BLaER1 treated with 17β-estradiol and CSF1 and Interleukin-3, amounts not matched to agents 10 nM and 100 nM (cell line): ENCODE data around the gene FAM216A.
A peak's percentile ranks its signal among the peaks of the same experiment; 100 is the strongest.
"Not testable (repeated sequence)": the region's sequence is repeated elsewhere in the genome, so short reads cannot be mapped to it uniquely, and the experiment has no call there.

Experiments used
- H3K27ac ChIP-seq, 11 experiments: shearing (Covaris generic); formaldehyde crosslinking; 2 replicates each; pipeline ENCODE4 v1.8.1; 2022
- H3K27me3 ChIP-seq, 11 experiments: shearing (Covaris generic); formaldehyde crosslinking; 2 replicates each; pipeline ENCODE4 v1.8.1; 2022
- H3K36me3 ChIP-seq, 11 experiments: shearing (Covaris generic); formaldehyde crosslinking; 2 replicates each; pipeline ENCODE4 v1.8.1; 2022
- H3K4me1 ChIP-seq, 10 experiments: shearing (Covaris generic); formaldehyde crosslinking; 2 replicates each; pipeline ENCODE4 v1.8.1; 2022
- H3K4me2 ChIP-seq, 11 experiments: shearing (Covaris generic); formaldehyde crosslinking; 2 replicates each; pipeline ENCODE4 v1.8.1; 2022
- H3K4me3 ChIP-seq, 10 experiments: shearing (Covaris generic); formaldehyde crosslinking; 2 replicates each; pipeline ENCODE4 v1.8.1; 2022
- H3K9ac ChIP-seq, 11 experiments: shearing (Covaris generic); formaldehyde crosslinking; 2 replicates each; pipeline ENCODE4 v1.8.1; 2022
- H3K9me3 ChIP-seq, 11 experiments: shearing (Covaris generic); formaldehyde crosslinking; replicated peaks in 1 of 11; 2 replicates each; pipeline ENCODE4 v1.8.1; 2022
- H4K20me1 ChIP-seq, 11 experiments: shearing (Covaris generic); formaldehyde crosslinking; 2 replicates each; pipeline ENCODE4 v1.8.1; 2022
- Cebpa-rat ChIP-seq, 11 experiments: shearing (Covaris generic); IDR thresholded peaks; 2 replicates each; pipeline ENCODE4 v1.8.1; 2022

The FAM216A gene, protein sequence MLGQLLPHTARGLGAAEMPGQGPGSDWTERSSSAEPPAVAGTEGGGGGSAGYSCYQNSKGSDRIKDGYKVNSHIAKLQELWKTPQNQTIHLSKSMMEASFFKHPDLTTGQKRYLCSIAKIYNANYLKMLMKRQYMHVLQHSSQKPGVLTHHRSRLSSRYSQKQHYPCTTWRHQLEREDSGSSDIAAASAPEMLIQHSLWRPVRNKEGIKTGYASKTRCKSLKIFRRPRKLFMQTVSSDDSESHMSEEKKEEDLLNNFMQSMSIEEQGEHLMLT

DNA sequence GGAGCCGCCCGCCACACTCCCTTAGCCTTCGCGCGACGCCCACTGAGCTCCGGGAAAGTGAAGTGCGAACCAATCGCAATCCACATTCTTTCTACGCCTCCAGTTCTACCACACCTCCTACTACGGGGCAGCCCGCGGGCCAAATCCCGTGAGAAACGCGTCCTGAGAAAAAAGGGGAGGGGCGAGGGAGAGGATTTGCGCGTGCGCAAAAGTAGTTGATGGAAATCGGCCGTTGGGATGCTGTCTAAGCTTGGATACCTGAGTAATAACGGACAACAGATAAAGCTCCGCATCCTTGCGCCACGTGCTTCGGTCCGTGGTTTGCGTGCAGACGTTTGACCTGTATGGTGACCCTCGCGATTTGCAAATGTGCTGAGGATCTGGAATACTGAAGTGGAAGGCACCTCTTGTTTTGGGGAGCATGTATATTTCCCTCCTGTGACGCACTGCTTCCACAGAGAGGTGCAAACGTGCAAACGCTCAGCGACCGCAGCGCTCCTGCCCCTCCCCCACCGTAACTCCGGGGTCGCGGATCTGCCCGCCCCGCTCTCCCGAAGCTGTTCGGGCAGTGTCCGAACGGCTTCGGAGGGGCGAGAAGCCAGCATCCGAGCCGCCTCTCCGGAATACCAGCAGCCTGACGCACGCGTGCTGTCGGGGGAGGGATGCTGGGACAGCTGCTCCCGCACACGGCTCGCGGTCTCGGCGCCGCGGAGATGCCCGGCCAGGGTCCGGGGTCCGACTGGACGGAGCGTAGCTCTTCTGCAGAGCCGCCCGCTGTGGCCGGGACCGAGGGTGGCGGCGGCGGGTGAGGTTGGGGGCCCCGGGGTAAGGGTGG, at the start of gene FAM216A, which contains the start of gene GPN3:
Gene FAM216A (plus strand): TSS at position 632 of the 835 bp plus-strand sequence. CDS start 31 bp downstream, at position 663.
Gene GPN3 (minus strand): TSS at position 44 of the 835 bp plus-strand sequence. CDS start 54 bp downstream, outside the sequence.
- Histone ChIP-seq H3K9ac (peak within 1 kb of the TSS; percentile 89 to 99 (median 97)), H3K4me3 (peak within 1 kb of the TSS; percentile 73 to 90 (median 81)), H4K20me1 (peaks cover 0 to 12% (median 0%) of the 10 kb centered on the region in 11 experiments; a peak in 2 of 22 replicates), H3K27ac (peak within 1 kb of the TSS; percentile 75 to 100 (median 98)), H3K27me3 (no peaks in the 10 kb centered on the region), H3K4me1 (peaks cover 32 to 74% (median 58%) of the 10 kb centered on the region in 10 experiments), H3K4me2 (peak within 1 kb of the TSS; percentile 85 to 95 (median 93)), H3K36me3 (peaks cover 24 to 60% (median 37%) of the 10 kb centered on the region in 11 experiments), H3K9me3 (no peaks in the 10 kb centered on the region)
- TF ChIP-seq Cebpa-rat (IDR thresholded peaks at IDR 0.05), result no peak

DNA sequence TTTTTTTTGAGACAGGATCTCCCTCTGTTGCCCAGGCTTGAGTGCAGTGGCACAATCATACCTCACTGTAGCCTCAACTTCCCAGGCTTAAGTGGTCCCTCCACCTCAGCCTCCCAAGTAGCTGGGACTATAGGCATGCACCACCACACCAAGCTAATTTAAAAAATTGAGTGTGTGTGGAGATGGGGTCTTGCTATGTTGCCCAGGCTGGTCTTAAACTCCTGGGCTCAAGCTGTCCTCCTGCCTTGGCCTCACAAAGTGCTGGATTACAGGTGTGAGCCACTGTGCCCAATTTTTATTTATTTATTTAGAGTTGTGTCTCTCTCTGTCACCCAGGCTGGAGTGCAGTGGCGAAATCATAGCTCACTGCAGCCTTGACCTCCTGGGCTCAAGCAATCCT, 48.0 kb upstream of the FAM216A start:
- H3K4me1 ChIP-seq, result peaks cover 12 to 33% (median 20%) of the 10 kb centered on the region in 10 experiments

DNA sequence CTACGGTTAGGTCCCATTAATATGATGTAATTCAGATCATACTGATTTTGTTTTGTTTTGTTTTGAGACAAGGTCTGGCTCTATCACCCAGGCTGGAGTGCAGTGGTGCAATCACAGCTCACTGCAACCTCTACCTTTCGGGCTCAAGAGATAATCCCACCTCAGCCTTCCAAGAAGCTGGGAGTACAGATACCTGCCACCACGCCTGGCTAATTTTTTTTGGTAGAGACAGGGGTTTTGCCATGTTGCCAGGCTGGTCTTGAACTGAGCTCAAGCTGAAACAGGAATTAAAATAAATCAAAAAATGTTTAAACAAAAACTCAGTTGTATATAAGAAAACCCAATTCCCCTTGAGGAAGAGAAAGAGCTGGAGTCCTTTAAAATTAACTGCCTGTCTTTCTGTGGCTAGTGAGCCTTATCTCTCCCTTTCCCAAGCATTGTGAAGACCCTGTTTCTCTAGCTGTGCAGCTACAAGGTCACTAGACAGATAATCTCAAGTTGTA, 47.4 kb upstream of the FAM216A start:
- TF ChIP-seq Cebpa-rat (IDR thresholded peaks at IDR 0.05), result no peak
- Histone ChIP-seq H3K27me3 (no peaks in the 10 kb centered on the region), H3K4me3 (no peak overlapping the region), H3K36me3 (no peaks in the 10 kb centered on the region), H3K27ac (no peak overlapping the region), H3K4me1 (peaks cover 12 to 33% (median 20%) of the 10 kb centered on the region in 10 experiments), H3K4me2 (no peak overlapping the region), H4K20me1 (no peaks in the 10 kb centered on the region), H3K9ac (no peak overlapping the region), H3K9me3 (no peaks in the 10 kb centered on the region)

More for the DNA sequence above, 48.0 kb upstream of the FAM216A start:
- not testable (repeated sequence) for H3K9me3 ChIP-seq, H4K20me1 ChIP-seq, H3K4me2 ChIP-seq, H3K27ac ChIP-seq, H3K4me3 ChIP-seq, H3K9ac ChIP-seq, H3K36me3 ChIP-seq, H3K27me3 ChIP-seq

DNA sequence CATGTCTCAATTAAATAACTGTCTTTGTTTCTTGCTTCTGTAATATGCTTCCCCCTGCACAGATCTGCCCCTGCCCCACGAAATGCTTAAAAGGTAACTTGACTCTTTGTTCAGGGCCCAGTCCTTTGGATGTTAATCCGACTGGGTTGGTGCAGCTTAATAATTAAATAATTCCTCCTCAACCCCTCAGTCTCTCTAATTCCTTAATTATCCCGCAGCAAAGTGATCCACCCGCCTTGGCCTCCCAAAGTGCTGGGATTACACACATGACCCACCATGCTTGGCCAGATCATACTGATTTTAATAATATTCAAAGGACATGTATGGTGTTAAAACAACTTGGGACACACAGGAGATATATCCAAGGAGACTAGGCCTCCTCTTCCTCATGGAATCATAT, 46.9 kb upstream of the FAM216A start:
- Histone ChIP-seq H4K20me1 (no peaks in the 10 kb centered on the region), H3K4me1 (peaks cover 11 to 31% (median 18%) of the 10 kb centered on the region in 10 experiments), H3K9ac (no peak overlapping the region), H3K4me3 (no peak overlapping the region), H3K9me3 (no peaks in the 10 kb centered on the region), H3K4me2 (no peak overlapping the region), H3K27me3 (no peaks in the 10 kb centered on the region), H3K36me3 (no peaks in the 10 kb centered on the region), H3K27ac (no peak overlapping the region)
- TF ChIP-seq Cebpa-rat (IDR thresholded peaks at IDR 0.05), result no peak

DNA sequence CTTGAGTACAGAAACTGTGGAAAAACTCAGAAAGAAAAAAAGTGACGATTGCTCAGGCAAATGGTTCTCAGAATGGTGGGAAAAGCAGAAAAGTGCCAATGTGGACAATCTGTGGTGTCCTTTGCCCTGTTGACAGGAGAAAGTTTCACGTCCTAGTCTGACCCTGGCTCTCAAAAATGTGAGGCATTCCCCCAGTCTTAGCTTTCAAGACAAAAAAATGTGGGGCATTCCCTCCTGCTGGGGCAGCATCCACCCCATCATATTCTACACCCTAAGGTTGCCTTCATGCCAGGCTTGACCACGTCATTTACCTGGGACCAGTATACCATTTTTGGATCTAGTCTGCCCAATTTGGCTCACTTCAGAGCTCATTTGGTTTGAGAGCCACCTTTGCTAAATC, 44.4 kb upstream of the FAM216A start:
- Histone ChIP-seq H3K27me3 (no peaks in the 10 kb centered on the region), H3K4me1 (peaks cover 0 to 5% (median 3%) of the 10 kb centered on the region in 10 experiments; a peak in 7 of 20 replicates), H3K4me2 (no peak overlapping the region), H3K36me3 (no peaks in the 10 kb centered on the region), H3K4me3 (no peak overlapping the region), H4K20me1 (no peaks in the 10 kb centered on the region), H3K9me3 (no peaks in the 10 kb centered on the region), H3K27ac (no peak overlapping the region), H3K9ac (no peak overlapping the region; a peak in 1 of 22 replicates)
- TF ChIP-seq Cebpa-rat (IDR thresholded peaks at IDR 0.05), result no peak

DNA sequence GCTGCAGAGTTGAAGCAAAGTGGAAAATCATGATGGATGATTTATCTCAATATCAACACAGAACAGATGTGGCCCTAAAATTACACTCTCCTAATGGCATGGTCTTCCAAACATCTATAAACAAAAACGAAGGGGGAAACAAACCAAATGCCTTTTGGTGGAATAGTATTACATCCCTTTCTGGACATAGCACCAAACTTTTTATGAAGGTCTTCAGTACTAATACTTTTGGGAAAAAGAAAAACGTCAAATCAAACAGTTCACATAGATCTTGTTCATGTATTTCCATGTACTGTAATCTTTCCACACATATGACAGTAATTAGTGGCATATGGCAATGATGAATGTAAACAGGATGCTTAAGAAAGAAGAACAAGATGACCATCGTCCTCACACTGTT, 42.2 kb upstream of the FAM216A start:
- no peaks in the 10 kb centered on the region for H3K27me3 ChIP-seq
- no peaks in the 10 kb centered on the region for H4K20me1 ChIP-seq
- H3K4me3 ChIP-seq, result no peak overlapping the region
- H3K9me3 ChIP-seq, result no peaks in the 10 kb centered on the region
- no peaks in the 10 kb centered on the region for H3K36me3 ChIP-seq
- TF ChIP-seq Cebpa-rat (IDR thresholded peaks at IDR 0.05), result no peak
- H3K4me1 ChIP-seq, result peaks cover 0 to 4% (median 3%) of the 10 kb centered on the region in 10 experiments; a peak in 4 of 20 replicates
- H3K27ac ChIP-seq, result no peak overlapping the region
- no peak overlapping the region for H3K4me2 ChIP-seq
- no peak overlapping the region for H3K9ac ChIP-seq

DNA sequence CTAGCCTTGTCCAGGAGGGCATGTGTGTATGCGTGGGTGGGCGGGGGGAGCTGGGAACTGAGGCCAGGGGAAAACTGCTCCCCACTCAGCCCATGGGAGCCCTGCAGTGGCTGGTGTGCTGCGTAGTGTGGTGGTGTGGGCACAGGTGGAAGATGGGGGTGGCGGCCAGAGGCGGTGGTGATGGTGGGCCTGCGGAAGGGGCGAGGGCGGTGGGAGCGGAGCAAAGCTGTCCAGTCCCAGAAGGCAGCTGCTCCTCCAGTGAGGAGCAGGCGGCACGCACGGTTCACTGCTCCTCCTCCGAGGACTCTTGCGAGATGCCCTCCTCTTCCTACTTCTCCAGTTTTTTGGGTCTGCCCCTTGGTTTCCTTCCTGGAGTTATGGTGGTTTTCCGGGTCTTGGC, 39.0 kb upstream of the FAM216A start:
- H3K9ac ChIP-seq, H3K4me2 ChIP-seq, H3K27ac ChIP-seq, H3K4me1 ChIP-seq, H3K27me3 ChIP-seq, H3K9me3 ChIP-seq, H3K4me3 ChIP-seq: not testable (repeated sequence)
- peaks cover 6 to 14% (median 11%) of the 10 kb centered on the region in 11 experiments for H3K36me3 ChIP-seq
- peaks cover 0 to 16% (median 0%) of the 10 kb centered on the region in 11 experiments; a peak in 1 of 22 replicates for H4K20me1 ChIP-seq

DNA sequence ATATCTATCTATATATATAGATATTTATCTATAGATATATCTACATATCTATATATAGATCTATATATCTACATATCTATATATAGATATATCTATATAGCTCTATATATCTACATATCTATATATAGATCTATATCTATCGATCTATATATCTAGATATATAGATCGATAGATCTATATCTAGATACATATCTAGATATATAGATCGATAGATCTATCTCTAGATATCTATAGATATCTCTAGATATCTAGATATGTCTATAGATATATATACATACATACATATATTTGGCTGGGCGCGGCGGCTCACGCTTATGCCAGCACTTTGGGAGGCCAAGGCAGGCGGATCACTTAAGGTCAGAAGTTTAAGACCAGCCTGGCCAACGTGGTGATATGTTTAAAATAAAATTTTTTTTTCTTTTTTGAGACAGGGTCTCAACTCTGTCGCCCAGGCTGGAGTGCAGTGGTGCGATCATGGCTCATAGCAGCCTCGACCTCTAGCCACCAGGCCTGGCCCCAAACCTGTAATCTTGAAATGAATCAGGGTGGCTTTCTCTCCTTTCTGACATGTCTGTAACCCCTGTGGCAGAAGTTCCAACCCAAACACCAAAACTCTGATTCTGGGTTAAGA, 36.6 kb upstream of the FAM216A start:
- H3K4me3 ChIP-seq, result peak overlapping the region; percentile 57 to 72 (median 63); a peak in 17 of 20 replicates
- peak overlapping the region; percentile 73 to 83 (median 80); a peak in 17 of 22 replicates for H3K9ac ChIP-seq
- peaks cover 0 to 4% (median 3%) of the 10 kb centered on the region in 10 experiments; a peak in 4 of 20 replicates for H3K4me1 ChIP-seq
- TF ChIP-seq Cebpa-rat (IDR thresholded peaks at IDR 0.05), result no peak
- peak overlapping the region in 5 of 11 experiments; percentile 67 to 78 (median 70); a peak in 7 of 22 replicates for H3K27ac ChIP-seq
- peak overlapping the region in 8 of 11 experiments; percentile 31 to 57 (median 46); a peak in 6 of 22 replicates for H3K4me2 ChIP-seq
- no peaks in the 10 kb centered on the region for H3K9me3 ChIP-seq
- H3K36me3 ChIP-seq, result peaks cover 23 to 38% (median 35%) of the 10 kb centered on the region in 11 experiments
- H3K27me3 ChIP-seq, result no peaks in the 10 kb centered on the region
- peaks cover 0 to 34% (median 5%) of the 10 kb centered on the region in 11 experiments; a peak in 6 of 22 replicates for H4K20me1 ChIP-seq
